ENCODE data around the gene ZYG11A.
A peak's percentile ranks its signal among the peaks of the same experiment; 100 is the strongest.

ZYG11A gene

DNA sequence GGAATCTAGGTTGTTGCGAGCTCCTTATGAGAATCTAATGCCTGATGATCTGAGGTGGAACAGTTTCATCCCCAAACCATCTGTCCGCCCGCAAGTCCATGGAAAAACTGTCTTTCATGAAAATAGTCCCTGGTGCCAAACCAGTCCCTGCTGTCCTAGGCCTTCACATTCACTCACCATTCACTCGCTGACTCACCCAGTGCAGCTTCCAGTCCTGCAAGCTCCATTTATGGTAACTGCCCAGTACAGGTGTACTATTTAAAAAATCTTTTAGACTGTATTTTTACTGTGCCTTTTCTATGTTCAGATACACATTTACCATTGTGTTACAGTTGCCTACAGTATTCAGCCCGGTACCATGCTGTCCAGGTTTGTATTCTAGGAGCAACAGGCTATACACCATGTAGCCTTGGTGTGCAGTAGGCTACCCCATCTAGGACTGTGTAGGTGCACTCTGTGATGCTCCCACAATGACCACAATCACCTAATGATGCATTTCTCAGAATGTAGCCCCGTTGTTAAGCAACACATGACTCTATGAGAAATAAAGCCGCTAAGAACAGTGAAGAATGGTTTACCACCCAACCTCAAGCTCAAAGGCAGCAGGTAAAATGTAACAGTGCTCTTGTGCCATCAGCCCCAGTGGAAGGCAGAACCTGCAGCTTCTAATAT, 76.6 kb downstream of the ZYG11A start:
- no peak for DNase-seq

GRCh38 chr1:52919723-52920483, 77.3 kb downstream of the ZYG11A start:
- no peak for DNase-seq

GRCh38 chr1:52920791-52921291, 78.3 kb downstream of the ZYG11A start:
- DNase-seq = peak in 1 of 14 donors; percentile 37

DNA sequence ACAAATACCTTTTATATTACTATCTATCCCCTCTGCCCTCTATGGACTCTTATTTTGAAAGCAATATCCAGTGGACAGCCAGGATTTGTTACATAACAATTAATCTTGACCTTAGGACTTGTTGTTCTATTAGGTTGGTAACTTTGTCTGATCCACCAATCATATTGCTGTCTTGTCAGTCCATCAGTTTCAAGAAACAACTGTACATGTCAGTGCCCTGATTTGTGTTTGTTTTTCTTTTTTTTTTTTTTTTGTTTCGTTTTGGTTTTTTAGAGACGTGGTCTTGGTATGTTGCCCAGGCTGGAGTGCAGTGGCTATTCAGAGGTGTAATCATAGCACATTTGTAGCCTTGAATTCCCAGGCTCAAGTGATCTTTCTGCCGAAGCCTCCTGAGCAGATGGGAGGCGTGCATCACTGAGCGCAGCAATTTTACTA, 83.0 kb downstream of the ZYG11A start:
- peak in 1 of 14 donors; percentile 27 for DNase-seq

GRCh38 chr1:52926864-52927211, 84.3 kb downstream of the ZYG11A start:
- DNase-seq = no peak

- DNase-seq = peak; percentile 23 to 86 (median 76)
Measured at GRCh38 chr1:52927212-52928014, 84.9 kb downstream of the ZYG11A start, which contains the start of gene SCP2. TSS of gene SCP2 (plus strand) at chr1:52927276. CDS start at chr1:52927397, 121 bp downstream.

DNA sequence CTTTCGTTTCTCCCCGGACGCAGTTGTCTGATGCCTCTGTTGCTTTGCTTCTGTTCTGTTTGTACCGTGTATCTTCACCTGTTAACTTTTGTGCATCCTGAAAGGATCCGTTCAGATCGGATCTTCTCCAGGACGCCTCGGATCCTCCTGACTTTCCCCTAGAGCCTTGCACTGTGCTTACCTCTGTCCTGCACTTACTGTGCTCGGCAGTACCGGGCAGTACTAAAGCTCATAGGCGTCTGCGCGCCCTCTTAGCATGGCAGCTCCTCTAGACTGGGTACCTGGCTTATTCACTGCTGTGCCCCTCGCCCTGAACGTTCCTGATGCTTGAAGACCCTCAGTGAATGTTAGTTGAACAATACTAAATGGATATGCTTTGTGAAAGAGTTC, 85.5 kb downstream of the ZYG11A start:
- peak in 4 of 14 donors; percentile 16 to 55 (median 46) for DNase-seq

GRCh38 chr1:52929019-52929418, 86.5 kb downstream of the ZYG11A start:
- DNase-seq = no peak

GRCh38 chr1:52937433-52938182, 95.0 kb downstream of the ZYG11A start:
- no peak for DNase-seq

GRCh38 chr1:52938183-52938451, 95.6 kb downstream of the ZYG11A start:
- DNase-seq = no peak

GRCh38 chr1:52943876-52944416, 101.4 kb downstream of the ZYG11A start:
- no peak for DNase-seq

DNA sequence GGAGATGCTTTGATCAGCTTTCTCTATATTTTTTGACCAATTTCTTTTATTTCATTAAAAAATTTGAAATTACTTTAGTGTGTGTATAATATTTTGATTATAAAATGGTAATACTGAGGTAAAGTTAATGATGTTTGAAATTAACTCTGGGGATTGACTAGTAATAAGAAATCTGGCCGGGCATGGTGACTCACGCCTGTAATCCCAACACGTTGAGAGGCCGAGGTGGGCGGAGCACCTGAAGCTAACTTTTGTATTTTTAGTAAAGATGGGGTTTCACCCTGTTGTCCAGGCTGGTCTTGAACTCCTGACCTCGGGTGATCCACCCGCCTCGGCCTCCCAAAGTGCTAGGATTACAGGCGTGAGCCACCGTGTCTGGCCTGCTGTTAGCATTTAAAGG, 102.0 kb downstream of the ZYG11A start:
- no peak for DNase-seq
